Urinary bladder (tissue), 4 donors: ENCODE measurements around the gene NEK4. TPM values are rescaled to one million over a fixed set of nuclear protein-coding genes. Genes with fewer than 3 reads are reported as not detected.

Experiments
- DNase-seq: peaks from one replicate; pipeline ENCODE4 v3.0.0-alpha.2; 2015; ENCODE audit errors: extremely low spot score
- H3K27ac ChIP-seq: one replicate; pipeline ENCODE4 v1.5.1; 2013; ENCODE audit warnings: low read depth, mild to moderate bottlenecking, moderate library complexity
- H3K36me3 ChIP-seq: one replicate; pipeline ENCODE4 v1.6.1; 2013; ENCODE audit warnings: mild to moderate bottlenecking, moderate library complexity; ENCODE audit not compliant: insufficient read depth
- H3K4me1 ChIP-seq: one replicate; pipeline ENCODE4 v1.6.1; 2013; ENCODE audit warnings: mild to moderate bottlenecking, moderate library complexity; ENCODE audit not compliant: insufficient read depth
- H3K4me3 ChIP-seq: one replicate; pipeline ENCODE4 v1.5.1; 2013; ENCODE audit warnings: low read depth, low read length
- WGBS: extraction: QIAGEN DNeasy Blood & Tissue Kit; methylation state at CpG from one replicate; pipeline ENCODE4 v1.1.7; 2013; 5-methylcytosine and 5-hydroxymethylcytosine counted together
- polyA plus RNA-seq: library from polyadenylated mRNA; stranded (reverse); fragments of 200-250 nt; gene quantifications from one replicate; pipeline ENCODE4 v1.2.3, GENCODE V29; 2013
- total RNA-seq: library from RNA; depleted of rRNA; stranded (reverse); fragments of >200 nt; gene quantifications from one replicate; pipeline ENCODE4 v1.2.3, GENCODE V29; 2014
- donor health status: healthy with polysubstance abuse.
- donor health status: healthy.

NEK4 gene
- total RNA-seq: 29.7 TPM
- polyA plus RNA-seq: 11.5 TPM

GRCh38 chr3:52770496-52771333, at the start of gene NEK4:
Gene NEK4, minus strand, starts transcription at chr3:52770940. Its CDS starts 194 bp downstream, at chr3:52770746.
- under 1% methylated on average over 67 of the region's 67 CpGs for WGBS
- Histone ChIP-seq H3K36me3 (no peaks in the 10 kb centered on the region), H3K4me3 (peak within 1 kb of the TSS; percentile 83), H3K4me1 (peaks cover 2% of the 10 kb centered on the region), H3K27ac (no peak within 1 kb of the TSS)
- DNase-seq: peak; percentile 73

GRCh38 chr3:52819936-52820335, 49.2 kb upstream of the NEK4 start:
- WGBS: 67% methylated on average over 2 of the region's 2 CpGs
- Histone ChIP-seq H3K27ac (no peak overlapping the region), H3K4me1 (no peaks in the 10 kb centered on the region), H3K36me3 (no peaks in the 10 kb centered on the region), H3K4me3 (no peak overlapping the region)
- DNase-seq: no peak

- Histone ChIP-seq H3K4me1 (no peaks in the 10 kb centered on the region), H3K4me3 (no peak overlapping the region), H3K27ac (no peak overlapping the region), H3K36me3 (no peaks in the 10 kb centered on the region)
- 93% methylated on average over 7 of the region's 7 CpGs for WGBS
- no peak for DNase-seq
Measured at GRCh38 chr3:52817860-52818259, 47.1 kb upstream of the NEK4 start.

GRCh38 chr3:52817221-52817620, 46.5 kb upstream of the NEK4 start:
- WGBS: 92% methylated on average over 10 of the region's 10 CpGs
- no peak overlapping the region for H3K27ac ChIP-seq
- no peak overlapping the region for H3K4me3 ChIP-seq
- H3K36me3 ChIP-seq: no peaks in the 10 kb centered on the region
- DNase-seq: no peak
- no peaks in the 10 kb centered on the region for H3K4me1 ChIP-seq

GRCh38 chr3:52816654-52817053, 45.9 kb upstream of the NEK4 start:
- Histone ChIP-seq H3K36me3 (no peaks in the 10 kb centered on the region), H3K27ac (no peak overlapping the region), H3K4me1 (no peaks in the 10 kb centered on the region), H3K4me3 (no peak overlapping the region)
- WGBS: 90% methylated on average over 10 of the region's 10 CpGs
- DNase-seq: no peak

- no peak for DNase-seq
- 92% methylated on average over 6 of the region's 6 CpGs for WGBS
- H3K27ac ChIP-seq: no peak overlapping the region
- no peak overlapping the region for H3K4me3 ChIP-seq
- H3K36me3 ChIP-seq: no peaks in the 10 kb centered on the region
- H3K4me1 ChIP-seq: no peaks in the 10 kb centered on the region
Measured at GRCh38 chr3:52816199-52816598, 45.5 kb upstream of the NEK4 start.

GRCh38 chr3:52813810-52814209, 43.1 kb upstream of the NEK4 start:
- 84% methylated on average over 8 of the region's 8 CpGs for WGBS
- Histone ChIP-seq H3K4me1 (no peaks in the 10 kb centered on the region), H3K36me3 (no peaks in the 10 kb centered on the region), H3K4me3 (no peak overlapping the region), H3K27ac (no peak overlapping the region)
- no peak for DNase-seq

- no peak for DNase-seq
- Histone ChIP-seq H3K27ac (no peak overlapping the region), H3K4me1 (no peaks in the 10 kb centered on the region), H3K36me3 (no peaks in the 10 kb centered on the region), H3K4me3 (no peak overlapping the region)
- 77% methylated on average over 7 of the region's 7 CpGs for WGBS
Measured at GRCh38 chr3:52811452-52812011, 40.8 kb upstream of the NEK4 start.

GRCh38 chr3:52810923-52811322, 40.2 kb upstream of the NEK4 start:
- H3K27ac ChIP-seq: no peak overlapping the region
- no peaks in the 10 kb centered on the region for H3K4me1 ChIP-seq
- no peak overlapping the region for H3K4me3 ChIP-seq
- no peaks in the 10 kb centered on the region for H3K36me3 ChIP-seq
- DNase-seq: no peak
- 91% methylated on average over 11 of the region's 11 CpGs for WGBS

GRCh38 chr3:52809662-52810377, 39.1 kb upstream of the NEK4 start:
- 54% methylated on average over 7 of the region's 7 CpGs for WGBS
- H3K4me1 ChIP-seq: no peaks in the 10 kb centered on the region
- H3K36me3 ChIP-seq: no peaks in the 10 kb centered on the region
- no peak overlapping the region for H3K27ac ChIP-seq
- no peak for DNase-seq
- H3K4me3 ChIP-seq: no peak overlapping the region

- H3K4me3 ChIP-seq: no peak overlapping the region
- no peak for DNase-seq
- H3K27ac ChIP-seq: no peak overlapping the region
- H3K36me3 ChIP-seq: no peaks in the 10 kb centered on the region
- WGBS: 78% methylated on average over 2 of the region's 2 CpGs
- no peaks in the 10 kb centered on the region for H3K4me1 ChIP-seq
Measured at GRCh38 chr3:52809149-52809548, 38.4 kb upstream of the NEK4 start.

GRCh38 chr3:52805270-52806039, 34.7 kb upstream of the NEK4 start:
- Histone ChIP-seq H3K27ac (no peak overlapping the region), H3K4me3 (no peak overlapping the region), H3K4me1 (no peaks in the 10 kb centered on the region), H3K36me3 (no peaks in the 10 kb centered on the region)
- DNase-seq: no peak
- 70% methylated on average over 19 of the region's 19 CpGs for WGBS

GRCh38 chr3:52801839-52802238, 31.1 kb upstream of the NEK4 start:
- no peaks in the 10 kb centered on the region for H3K36me3 ChIP-seq
- H3K4me1 ChIP-seq: no peaks in the 10 kb centered on the region
- 58% methylated on average over 5 of the region's 5 CpGs for WGBS
- no peak for DNase-seq
- H3K27ac ChIP-seq: no peak overlapping the region
- no peak overlapping the region for H3K4me3 ChIP-seq
